Measurements from ENCODE around the gene DSE. TPM values are rescaled to one million over a fixed set of nuclear protein-coding genes. Genes with fewer than 3 reads are reported as not detected.

DSE gene
- total and polyA plus RNA-seq, 2 donors (not counting 1 experiment from before 2014, with no cell fraction given), result 8.3 to 8.6 TPM

- no peaks in the 10 kb centered on the region for H3K27me3 Mint-ChIP-seq
- Histone ChIP-seq H3K9ac (ENCODE audit: low read length) (no peak overlapping the region), H3K36me3 (replicated peaks in 1 of 2; ENCODE audit: control extremely low read depth in 1 of 2, control insufficient read depth in 1 of 2, extremely low read depth in 1 of 2, insufficient read depth in 2 of 2, low read length in 1 of 2) (no peaks in the 10 kb centered on the region), H3K9me3 (ENCODE audit: control extremely low read depth in 1 of 3, control insufficient read depth in 2 of 3, insufficient read depth in 1 of 3, low read length in 2 of 3) (no peaks in the 10 kb centered on the region), H3K4me1 (ENCODE audit: control insufficient read depth in 2 of 2, insufficient read depth in 2 of 2, low read length in 2 of 2) (peaks cover 8 to 10% of the 10 kb centered on the region in 2 donors), H2AFZ (ENCODE audit: insufficient read depth, low read depth, low read length, poor library complexity, severe bottlenecking) (no peak overlapping the region), H3K4me2 (replicated peaks; ENCODE audit: low read depth, low read length, poor library complexity, severe bottlenecking) (no peak overlapping the region), H3K79me2 (ENCODE audit: control insufficient read depth, insufficient read depth, low read length) (peaks cover 9% of the 10 kb centered on the region), H4K20me1 (ENCODE audit: control insufficient read depth, insufficient read depth, low read length, poor library complexity, severe bottlenecking) (no peaks in the 10 kb centered on the region), H3K27ac (ENCODE audit: low read length in 2 of 2) (no peak overlapping the region), H3K4me3 (ENCODE audit: control extremely low read depth in 1 of 5, extremely low read depth in 1 of 5, insufficient read depth in 1 of 5, low read depth in 2 of 5, low read length in 4 of 5) (no peak overlapping the region), H3K27me3 (replicated peaks in 1 of 4; ENCODE audit: control extremely low read depth in 1 of 4, control insufficient read depth in 3 of 4, insufficient read depth in 4 of 4, low read length in 3 of 4) (no peaks in the 10 kb centered on the region)
- ATAC-seq (ENCODE audit: low read depth) (no peak), DNase-seq (no peak)
- no peak overlapping the region for H3K27ac Mint-ChIP-seq
- CTCF ChIA-PET, result interaction anchor here (0.6 to 2.5 kb wide), 3 partner anchors 10 to 169 kb away, joined by 4 to 11 read pairs (median 9); no protein-coding TSS in a partner anchor
- WGBS (ENCODE audit: insufficient coverage), result 70% methylated on average over 2 of the region's 2 CpGs
- intact Hi-C loops (cut with micrococcal nuclease), result no loop called here
- TF ChIP-seq CTCF (IDR thresholded peaks at IDR 0.05) (no peak), EZH2 (IDR thresholded peaks at IDR 0.05; ENCODE audit: borderline replicate concordance, insufficient read depth, low read depth, low read length, poor library complexity, severe bottlenecking) (no peak)
- H3K4me1 Mint-ChIP-seq, result peaks cover 17% of the 10 kb centered on the region
- POLR2A ChIA-PET, result no interaction called here
- no peak overlapping the region for H3K4me3 Mint-ChIP-seq
- H3K9me3 Mint-ChIP-seq (ENCODE audit: insufficient read depth), result no peaks in the 10 kb centered on the region
Observed at GRCh38 chr6:116456927-116457326, 86.2 kb downstream of the DSE start.

GRCh38 chr6:116458264-116458663, 87.5 kb downstream of the DSE start:
- TF ChIP-seq EZH2 (IDR thresholded peaks at IDR 0.05; ENCODE audit: borderline replicate concordance, insufficient read depth, low read depth, low read length, poor library complexity, severe bottlenecking), result no peak
- no peak for TF ChIP-seq CTCF (IDR thresholded peaks at IDR 0.05)
- Histone ChIP-seq H3K4me1 (ENCODE audit: control insufficient read depth in 2 of 2, insufficient read depth in 2 of 2, low read length in 2 of 2) (peaks cover 15 to 18% of the 10 kb centered on the region in 2 donors), H3K27ac (ENCODE audit: low read length in 2 of 2) (no peak overlapping the region), H3K4me3 (ENCODE audit: control extremely low read depth in 1 of 5, extremely low read depth in 1 of 5, insufficient read depth in 1 of 5, low read depth in 2 of 5, low read length in 4 of 5) (no peak overlapping the region), H3K27me3 (replicated peaks in 1 of 4; ENCODE audit: control extremely low read depth in 1 of 4, control insufficient read depth in 3 of 4, insufficient read depth in 4 of 4, low read length in 3 of 4) (no peaks in the 10 kb centered on the region), H3K36me3 (replicated peaks in 1 of 2; ENCODE audit: control extremely low read depth in 1 of 2, control insufficient read depth in 1 of 2, extremely low read depth in 1 of 2, insufficient read depth in 2 of 2, low read length in 1 of 2) (no peaks in the 10 kb centered on the region), H3K4me2 (replicated peaks; ENCODE audit: low read depth, low read length, poor library complexity, severe bottlenecking) (no peak overlapping the region), H3K79me2 (ENCODE audit: control insufficient read depth, insufficient read depth, low read length) (peaks cover 11% of the 10 kb centered on the region), H3K9me3 (ENCODE audit: control extremely low read depth in 1 of 3, control insufficient read depth in 2 of 3, insufficient read depth in 1 of 3, low read length in 2 of 3) (no peaks in the 10 kb centered on the region), H4K20me1 (ENCODE audit: control insufficient read depth, insufficient read depth, low read length, poor library complexity, severe bottlenecking) (no peaks in the 10 kb centered on the region), H3K9ac (ENCODE audit: low read length) (no peak overlapping the region), H2AFZ (ENCODE audit: insufficient read depth, low read depth, low read length, poor library complexity, severe bottlenecking) (no peak overlapping the region)
- DNase-seq, result no peak
- no peak for ATAC-seq (ENCODE audit: low read depth)
- H3K27me3 Mint-ChIP-seq, result no peaks in the 10 kb centered on the region
- WGBS (ENCODE audit: insufficient coverage), result 92% methylated on average over 8 of the region's 9 CpGs
- ChIA-PET POLR2A (interaction anchor here (0.5 kb wide), 1 partner anchor 69 kb away, joined by 3 read pairs; no protein-coding TSS in a partner anchor), CTCF (interaction anchor here (1.3 to 2.5 kb wide), 3 partner anchors 14 to 170 kb away, joined by 6 to 11 read pairs (median 9); no protein-coding TSS in a partner anchor)
- peaks cover 21% of the 10 kb centered on the region for H3K4me1 Mint-ChIP-seq
- intact Hi-C loops (cut with micrococcal nuclease), result no loop called here
- no peak overlapping the region for H3K27ac Mint-ChIP-seq
- H3K9me3 Mint-ChIP-seq (ENCODE audit: insufficient read depth), result no peaks in the 10 kb centered on the region
- H3K4me3 Mint-ChIP-seq, result no peak overlapping the region
